Measurements from ENCODE around the gene PDK3. TPM values are rescaled to one million over a fixed set of nuclear protein-coding genes. Genes with fewer than 3 reads are reported as not detected.
A peak's percentile ranks its signal among the peaks of the same experiment; 100 is the strongest.

PDK3 gene
- total RNA-seq, 1 experiment from 2014 or later, result 47.3 TPM

DNA sequence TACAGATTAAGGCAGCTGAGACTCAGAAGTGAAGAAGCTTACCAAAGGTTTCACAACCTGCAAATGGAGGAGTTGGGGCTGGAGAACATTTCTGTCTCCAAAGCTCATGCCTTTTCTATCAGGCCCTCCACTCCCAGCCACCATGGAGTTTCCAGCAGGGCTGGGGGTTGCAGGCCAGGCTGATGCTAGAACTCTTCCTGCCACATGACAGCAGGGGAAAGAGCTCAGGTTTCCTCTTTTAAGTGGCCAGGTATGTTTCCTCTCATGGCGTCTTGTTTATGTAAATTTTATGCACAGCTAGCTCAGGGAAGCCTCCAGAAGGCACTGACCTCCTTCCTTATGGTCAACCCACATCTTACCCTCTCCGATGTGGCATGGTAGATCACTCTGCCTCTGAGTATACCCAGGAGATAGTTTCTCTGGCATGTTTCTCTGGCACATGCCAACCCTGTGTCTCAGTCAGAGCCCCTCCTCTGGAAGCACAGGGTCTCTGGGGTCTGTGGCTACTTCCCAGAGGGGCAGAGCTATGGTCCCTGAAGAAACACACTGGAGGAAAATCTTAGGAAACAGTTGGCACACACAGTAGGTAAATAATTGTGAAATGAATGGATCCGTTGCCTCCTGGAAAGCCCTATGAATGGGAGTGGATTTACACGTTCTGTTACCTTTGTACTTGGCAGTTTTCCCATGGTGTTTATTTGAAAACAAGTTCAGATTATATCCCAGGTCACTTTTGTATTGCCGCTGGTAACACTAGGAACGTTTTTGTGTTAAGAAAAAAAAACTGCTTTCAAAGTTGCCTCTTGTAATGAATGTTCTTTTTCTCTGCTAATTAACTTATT lies 28.9 kb downstream of the PDK3 start:
- no peak overlapping the region for H2BK5ac ChIP-seq (ENCODE audit: insufficient read length, low read length)
- H2AFZ ChIP-seq (ENCODE audit: low read length), result no peak overlapping the region
- no peak overlapping the region for H3K9ac ChIP-seq (ENCODE audit: extremely low read depth, insufficient read length, low read length)
- H3K27ac ChIP-seq (ENCODE audit: insufficient read length, low read depth, low read length), result no peak overlapping the region
- TF ChIP-seq, protein P1, sequence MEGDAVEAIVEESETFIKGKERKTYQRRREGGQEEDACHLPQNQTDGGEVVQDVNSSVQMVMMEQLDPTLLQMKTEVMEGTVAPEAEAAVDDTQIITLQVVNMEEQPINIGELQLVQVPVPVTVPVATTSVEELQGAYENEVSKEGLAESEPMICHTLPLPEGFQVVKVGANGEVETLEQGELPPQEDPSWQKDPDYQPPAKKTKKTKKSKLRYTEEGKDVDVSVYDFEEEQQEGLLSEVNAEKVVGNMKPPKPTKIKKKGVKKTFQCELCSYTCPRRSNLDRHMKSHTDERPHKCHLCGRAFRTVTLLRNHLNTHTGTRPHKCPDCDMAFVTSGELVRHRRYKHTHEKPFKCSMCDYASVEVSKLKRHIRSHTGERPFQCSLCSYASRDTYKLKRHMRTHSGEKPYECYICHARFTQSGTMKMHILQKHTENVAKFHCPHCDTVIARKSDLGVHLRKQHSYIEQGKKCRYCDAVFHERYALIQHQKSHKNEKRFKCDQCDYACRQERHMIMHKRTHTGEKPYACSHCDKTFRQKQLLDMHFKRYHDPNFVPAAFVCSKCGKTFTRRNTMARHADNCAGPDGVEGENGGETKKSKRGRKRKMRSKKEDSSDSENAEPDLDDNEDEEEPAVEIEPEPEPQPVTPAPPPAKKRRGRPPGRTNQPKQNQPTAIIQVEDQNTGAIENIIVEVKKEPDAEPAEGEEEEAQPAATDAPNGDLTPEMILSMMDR (conservative IDR thresholded peaks at IDR 0.05), result no peak
- H3T11ph ChIP-seq (ENCODE audit: low read length), result no peak overlapping the region
- H3K27me3 ChIP-seq (ENCODE audit: insufficient read depth, low read length), result no peaks in the 10 kb centered on the region
- H2BK12ac ChIP-seq (ENCODE audit: insufficient read length, low read depth, low read length), result peak overlapping the region; percentile 86
- peak overlapping the region; percentile 78 for H2BK20ac ChIP-seq (ENCODE audit: low read depth, low read length, poor library complexity, severe bottlenecking)
- peaks cover 58 to 66% of the 10 kb centered on the region in 2 experiments for H3K4me1 Mint-ChIP-seq
- WGBS (ENCODE audit: extremely low coverage, insufficient read length, low lambda C conversion rate), result no CpG with 5 or more reads among the region's 6 CpGs
- no peak overlapping the region for H4K5ac ChIP-seq (ENCODE audit: insufficient read length, low read depth, low read length)
- no peaks in the 10 kb centered on the region for H3K27me3 Mint-ChIP-seq (ENCODE audit: low read depth)
- H3K9me3 ChIP-seq (ENCODE audit: control insufficient read depth, low read depth, low read length), result no peaks in the 10 kb centered on the region
- H3K36me3 Mint-ChIP-seq (ENCODE audit: insufficient read depth in 1 of 3, low read depth in 3 of 3), result peaks cover 0 to 24% (median 7%) of the 10 kb centered on the region in 3 experiments; a peak in 6 of 7 replicates
- no peak overlapping the region for H2BK120ac ChIP-seq (ENCODE audit: low read depth, low read length, poor library complexity, severe bottlenecking)
- no peak overlapping the region for H3K4ac ChIP-seq (ENCODE audit: low read depth, low read length)
- no peak overlapping the region for H4K91ac ChIP-seq (ENCODE audit: insufficient read length, low read depth, low read length)
- peak overlapping the region; percentile 4 for H3K4me2 ChIP-seq (ENCODE audit: insufficient read depth, insufficient read length, low read length)
- H3K27ac Mint-ChIP-seq, result peak overlapping the region; percentile 81 to 93 (median 93)
- H3K14ac ChIP-seq (ENCODE audit: insufficient read depth, low read length), result peak overlapping the region; percentile 58; the same call in 1 of the 2 replicates
- peak overlapping the region in 1 of 2 experiments; percentile 59; a peak in 3 of 5 replicates for H3K4me3 Mint-ChIP-seq
- H4K20me1 ChIP-seq (ENCODE audit: control insufficient read depth, insufficient read depth, insufficient read length), result no peaks in the 10 kb centered on the region
- no peaks in the 10 kb centered on the region for H3K23me2 ChIP-seq (ENCODE audit: insufficient read length, low read depth, low read length, poor library complexity, severe bottlenecking)
- H3K18ac ChIP-seq (ENCODE audit: insufficient read length, low read depth, low read length), result no peak overlapping the region
- no peaks in the 10 kb centered on the region for H3K79me1 ChIP-seq (ENCODE audit: insufficient read depth, low read depth, low read length, poor library complexity, severe bottlenecking)
- H2BK15ac ChIP-seq (ENCODE audit: low read depth, low read length), result no peak overlapping the region
- peaks cover 12% of the 10 kb centered on the region for H3K4me1 ChIP-seq (ENCODE audit: insufficient read depth, low read length)
- DNase-seq, result peak; percentile 70
- no peak overlapping the region for H4K8ac ChIP-seq (replicated peaks; ENCODE audit: insufficient read length, low read depth, low read length)
- H3K56ac ChIP-seq (ENCODE audit: insufficient read length, low read depth, low read length), result no peak overlapping the region
- no peak overlapping the region for H3K23ac ChIP-seq (ENCODE audit: insufficient read length, low read depth, low read length)
- no peaks in the 10 kb centered on the region; a peak in 1 of 5 replicates for H3K9me3 Mint-ChIP-seq
- no peaks in the 10 kb centered on the region for H3K79me2 ChIP-seq (ENCODE audit: insufficient read depth, low read length)
- peak overlapping the region; percentile 94 for H2AK5ac ChIP-seq (ENCODE audit: insufficient read length, low read length)

Data from H9 (cell line).